PC-9 (cell line): ENCODE data around the gene C21orf91.
"Not testable (repeated sequence)": the region's sequence is repeated elsewhere in the genome, so short reads cannot be mapped to it uniquely, and the experiment has no call there.

ENCODE experiments used
- EZH2 ChIP-seq: fragments of 200-600 bp; sonication (generic); IDR thresholded peaks from 2 replicates; pipeline ENCODE4 v1.8.0; 2017; ENCODE audit warnings: antibody characterized with exemption, low read depth
- TF ChIP-seq, protein P1 (sequence below): fragments of 200-600 bp; sonication (generic); conservative IDR thresholded peaks from 2 replicates; pipeline ENCODE4 v1.6.1; 2017; ENCODE audit warnings: mixed run types, antibody characterized with exemption, mild to moderate bottlenecking, moderate library complexity

DNA sequence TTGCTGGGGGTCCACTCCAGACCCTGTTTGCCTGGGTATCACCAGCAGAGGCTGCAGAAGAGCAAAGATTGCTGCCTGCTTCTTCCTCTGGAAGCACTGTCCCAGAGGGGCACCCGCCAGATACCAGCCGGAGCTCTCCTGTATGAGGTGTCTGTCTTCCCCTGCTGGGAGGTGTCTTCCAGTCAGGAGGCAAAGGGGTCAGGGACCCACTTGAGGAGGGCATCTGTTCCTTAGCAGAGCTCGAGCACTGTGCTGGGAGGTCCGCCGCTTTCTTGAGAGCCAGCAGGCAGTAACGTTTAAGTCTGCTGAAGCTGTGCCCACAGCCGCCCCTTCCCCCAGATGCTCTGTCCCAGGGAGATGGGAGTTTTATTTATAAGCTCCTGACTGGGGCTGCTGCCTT is 44.1 kb downstream of the C21orf91 start:
- TF ChIP-seq, protein P1, sequence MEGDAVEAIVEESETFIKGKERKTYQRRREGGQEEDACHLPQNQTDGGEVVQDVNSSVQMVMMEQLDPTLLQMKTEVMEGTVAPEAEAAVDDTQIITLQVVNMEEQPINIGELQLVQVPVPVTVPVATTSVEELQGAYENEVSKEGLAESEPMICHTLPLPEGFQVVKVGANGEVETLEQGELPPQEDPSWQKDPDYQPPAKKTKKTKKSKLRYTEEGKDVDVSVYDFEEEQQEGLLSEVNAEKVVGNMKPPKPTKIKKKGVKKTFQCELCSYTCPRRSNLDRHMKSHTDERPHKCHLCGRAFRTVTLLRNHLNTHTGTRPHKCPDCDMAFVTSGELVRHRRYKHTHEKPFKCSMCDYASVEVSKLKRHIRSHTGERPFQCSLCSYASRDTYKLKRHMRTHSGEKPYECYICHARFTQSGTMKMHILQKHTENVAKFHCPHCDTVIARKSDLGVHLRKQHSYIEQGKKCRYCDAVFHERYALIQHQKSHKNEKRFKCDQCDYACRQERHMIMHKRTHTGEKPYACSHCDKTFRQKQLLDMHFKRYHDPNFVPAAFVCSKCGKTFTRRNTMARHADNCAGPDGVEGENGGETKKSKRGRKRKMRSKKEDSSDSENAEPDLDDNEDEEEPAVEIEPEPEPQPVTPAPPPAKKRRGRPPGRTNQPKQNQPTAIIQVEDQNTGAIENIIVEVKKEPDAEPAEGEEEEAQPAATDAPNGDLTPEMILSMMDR, result not testable (repeated sequence)
- TF ChIP-seq EZH2, result not testable (repeated sequence)
